HCT116 (cell line): ENCODE data around the gene THSD7B. TPM values are rescaled to one million over a fixed set of nuclear protein-coding genes. Genes with fewer than 3 reads are reported as not detected.

Experiments
- ATAC-seq: fragments of 200-7000 bp; cut with Tn5 transposase; 2 replicates; pipeline ENCODE4 v1.9.1; 2020; ENCODE audit warnings: mild to moderate bottlenecking, moderate library complexity
- BruUV-seq: library from RNA; stranded (reverse); fragments of 400-500 nt; replicated peaks from 2 replicates; lab custom pipeline; 2021; lab: Mats Ljungman, UMichigan
- CTCF ChIA-PET: fragments of 300-600 bp; sonication (Branson Sonifier 250); formaldehyde crosslinking; loops from one replicate; lab custom pipeline; 2021; ENCODE audit warnings: antibody characterized with exemption; lab: Charles Lee
- POLR2A ChIA-PET: fragments of 300-600, 350-600 bp; sonication (Branson Sonifier 250); formaldehyde crosslinking; loops from one replicate; lab custom pipeline; 2021; ENCODE audit warnings: antibody characterized with exemption; lab: Charles Lee
- RAD21 ChIA-PET, 2 experiments: fragments of 300-600 bp; sonication (Branson Sonifier 250); formaldehyde crosslinking; loops; one replicate each; lab custom pipeline; 2023; ENCODE audit warnings: low total read pairs in 2 of 2; ENCODE audit not compliant: uncharacterized antibody in 2 of 2, unreplicated experiment in 2 of 2, low non-redundant PET in 1 of 2; lab: Charles Lee
- DNase-seq: peaks from one replicate; pipeline ENCODE4 v3.0.0-alpha.2; 2010; ENCODE audit warnings: low read depth, low spot score
- H2AFZ ChIP-seq: fragments of 200-600 bp; shearing (Covaris generic), sonication (generic); 2 replicates; pipeline ENCODE4 v1.6.1; 2017; ENCODE audit warnings: low read depth, mixed run types, mixed read lengths, antibody characterized with exemption, low read length; ENCODE audit not compliant: poor library complexity, severe bottlenecking
- H3K27ac ChIP-seq: 2 replicates; pipeline ENCODE4 v1.5.1; 2012; ENCODE audit warnings: low read depth, low read length
- H3K27me3 ChIP-seq: fragments of 200-600 bp; sonication (generic); 2 replicates; pipeline ENCODE4 v1.6.1; 2016; ENCODE audit warnings: mixed run types, low read length, mixed read lengths; ENCODE audit not compliant: insufficient read depth
- H3K36me3 ChIP-seq, 2 experiments: fragments of 200-500 bp in 1 of 2; fragments of 200-600 bp in 1 of 2; sonication (Bioruptor generic) in 1 of 2; sonication (generic) in 1 of 2; 2 replicates each; pipeline versions ENCODE4 v1.5.1 to v1.6.1; 2014 to 2016; ENCODE audit warnings: low read length in 2 of 2, inconsistent platforms in 1 of 2, mixed read lengths in 1 of 2, mixed run types in 1 of 2; ENCODE audit not compliant: insufficient read depth in 2 of 2, control insufficient read depth in 1 of 2
- H3K4me1 ChIP-seq, 2 experiments: fragments of 200-600 bp in 1 of 2; sonication (generic) in 1 of 2; 2 replicates each; pipeline versions ENCODE4 v1.5.1 to v1.6.1; 2012 to 2017; ENCODE audit warnings: low read length in 2 of 2, inconsistent platforms in 1 of 2, mild to moderate bottlenecking in 1 of 2, mixed read lengths in 1 of 2, mixed run types in 1 of 2, moderate library complexity in 1 of 2; ENCODE audit not compliant: insufficient read depth in 2 of 2, control insufficient read depth in 1 of 2
- H3K4me2 ChIP-seq: fragments of 200-600 bp; sonication (generic); 2 replicates; pipeline ENCODE4 v1.6.1; 2017; ENCODE audit warnings: mixed run types, low read length, mixed read lengths
- H3K4me3 ChIP-seq, 2 experiments: fragments of 200-600 bp in 1 of 2; sonication (generic) in 1 of 2; replicated peaks in 1 of 2; 2 replicates each; pipeline ENCODE4 v1.5.1; 2011 to 2016; ENCODE audit warnings: low read length in 2 of 2, control low read depth in 1 of 2, low read depth in 1 of 2, mild to moderate bottlenecking in 1 of 2, mixed read lengths in 1 of 2, mixed run types in 1 of 2
- H3K79me2 ChIP-seq: fragments of 200-600 bp; sonication (generic); 2 replicates; pipeline ENCODE4 v1.6.1; 2017; ENCODE audit warnings: mild to moderate bottlenecking, mixed run types, low read length, moderate library complexity, mixed read lengths; ENCODE audit not compliant: insufficient read depth
- H3K9ac ChIP-seq: fragments of 200-600 bp; sonication (generic); 2 replicates; pipeline ENCODE4 v1.6.1; 2016; ENCODE audit warnings: low read length, mixed read lengths
- H3K9me2 ChIP-seq: fragments of 200-600 bp; sonication (generic), shearing (Covaris generic); 2 replicates; pipeline ENCODE4 v1.6.1; 2017; ENCODE audit warnings: mixed run types, mild to moderate bottlenecking, moderate library complexity; ENCODE audit not compliant: insufficient read depth
- H3K9me3 ChIP-seq, 2 experiments: fragments of 200-500 bp in 1 of 2; fragments of 200-600 bp in 1 of 2; sonication (Bioruptor generic) in 1 of 2; sonication (generic) in 1 of 2; 2 replicates each; pipeline ENCODE4 v1.6.1; 2014 to 2017; ENCODE audit warnings: low read length in 2 of 2, mixed read lengths in 2 of 2, inconsistent platforms in 1 of 2, low read depth in 1 of 2, mild to moderate bottlenecking in 1 of 2, mixed run types in 1 of 2, moderate library complexity in 1 of 2; ENCODE audit not compliant: control insufficient read depth in 1 of 2, insufficient read depth in 1 of 2
- H4K20me1 ChIP-seq: fragments of 200-600 bp; sonication (generic), shearing (Covaris generic); 2 replicates; pipeline ENCODE4 v1.6.1; 2017; ENCODE audit warnings: mixed run types, mild to moderate bottlenecking, moderate library complexity; ENCODE audit not compliant: insufficient read depth
- CBX3 ChIP-seq: IDR thresholded peaks from 2 replicates; pipeline ENCODE4 v1.6.1; 2012; ENCODE audit warnings: low read depth
- CEBPB ChIP-seq: IDR thresholded peaks from 2 replicates; pipeline ENCODE4 v1.6.1; 2012; ENCODE audit warnings: low read depth
- CTCF ChIP-seq, 3 experiments: fragments of 200-600 bp in 1 of 3; sonication (generic) in 1 of 3; IDR thresholded peaks in 2 of 3; conservative IDR thresholded peaks in 1 of 3; 2 replicates each; pipeline ENCODE4 v1.5.1; 2012 to 2017; ENCODE audit warnings: low read depth in 2 of 3, low read length in 2 of 3, antibody characterized with exemption in 1 of 3, borderline replicate concordance in 1 of 3, control low read depth in 1 of 3, mild to moderate bottlenecking in 1 of 3, mixed read lengths in 1 of 3, mixed run types in 1 of 3, moderate library complexity in 1 of 3; ENCODE audit not compliant: insufficient read depth in 1 of 3
- EGR1 ChIP-seq: IDR thresholded peaks from 2 replicates; pipeline ENCODE4 v1.6.1; 2012; ENCODE audit warnings: low read depth
- EZH2 ChIP-seq: fragments of 200-600 bp; sonication (generic); IDR thresholded peaks from 2 replicates; pipeline ENCODE4 v1.6.1; 2017; ENCODE audit warnings: antibody characterized with exemption, mixed run types
- EZH2phosphoT487 ChIP-seq: fragments of 200-600 bp; IDR thresholded peaks from 2 replicates; pipeline ENCODE4 v1.6.1; 2018; ENCODE audit warnings: antibody characterized with exemption, borderline replicate concordance
- JUND ChIP-seq: IDR thresholded peaks from 2 replicates; pipeline ENCODE4 v1.6.1; 2012
- MAX ChIP-seq: IDR thresholded peaks from 2 replicates; pipeline ENCODE4 v1.6.1; 2012
- POLR2A ChIP-seq: IDR thresholded peaks from 2 replicates; pipeline ENCODE4 v1.7.0; 2011; ENCODE audit warnings: borderline replicate concordance; ENCODE audit not compliant: insufficient read depth, insufficient read length; ENCODE audit errors: extremely low read depth
- RAD21 ChIP-seq: IDR thresholded peaks from 2 replicates; pipeline ENCODE4 v1.6.1; 2012; ENCODE audit warnings: low read depth, mild to moderate bottlenecking
- SIN3A ChIP-seq: IDR thresholded peaks from 2 replicates; pipeline ENCODE4 v1.6.1; 2012; ENCODE audit warnings: low read depth
- SP1 ChIP-seq: IDR thresholded peaks from 2 replicates; pipeline ENCODE4 v1.6.1; 2012; ENCODE audit warnings: low read depth
- SRF ChIP-seq: IDR thresholded peaks from 2 replicates; pipeline ENCODE4 v1.6.1; 2012; ENCODE audit warnings: low read depth
- TCF7L2 ChIP-seq: IDR thresholded peaks from 2 replicates; pipeline ENCODE4 v1.7.0; 2011; ENCODE audit warnings: borderline replicate concordance, inconsistent platforms; ENCODE audit not compliant: insufficient read depth, insufficient read length; ENCODE audit errors: extremely low read depth
- YY1 ChIP-seq: IDR thresholded peaks from 2 replicates; pipeline ENCODE4 v1.6.1; 2011; ENCODE audit warnings: low read length, low read depth, moderate library complexity, mild to moderate bottlenecking; ENCODE audit not compliant: insufficient replicate concordance; ENCODE audit errors: extremely low read depth
- ZBTB33 ChIP-seq: IDR thresholded peaks from 2 replicates; pipeline ENCODE4 v1.6.1; 2011; ENCODE audit warnings: mild to moderate bottlenecking, low read length, moderate library complexity; ENCODE audit not compliant: insufficient replicate concordance; ENCODE audit errors: extremely low read depth
- ZFX ChIP-seq: fragments of 450-650 bp; IDR thresholded peaks from 2 replicates; pipeline ENCODE4 v1.6.1; 2017
- ZNF274 ChIP-seq: fragments of 200-500 bp; sonication (Bioruptor generic); IDR thresholded peaks from 2 replicates; pipeline ENCODE4 v1.6.1; 2014; ENCODE audit warnings: mild to moderate bottlenecking, low read depth, low read length, inconsistent platforms
- intact Hi-C: fragments of 100-400 bp; cut with micrococcal nuclease; formaldehyde crosslinking; loops from 2 replicates; pipeline ENCODE4 v1.10.0; 2022
- total RNA-seq: library from RNA; stranded (reverse); gene quantifications from one replicate; pipeline ENCODE4 v1.2.1, GENCODE V29; 2021; ENCODE audit not compliant: unreplicated experiment

Gene THSD7B
- total RNA-seq, 1 experiment from 2014 or later: not detected

GRCh38 chr2:136985044-136985443 lies 219.7 kb downstream of the THSD7B start:
- no peaks in the 10 kb centered on the region for H4K20me1 ChIP-seq
- no peaks in the 10 kb centered on the region for H3K36me3 ChIP-seq
- H3K9me3 ChIP-seq: peaks cover 0 to 3% of the 10 kb centered on the region in 2 experiments; a peak in 2 of 4 replicates
- intact Hi-C loops: no loop called here
- H3K9ac ChIP-seq: no peak overlapping the region
- H3K4me2 ChIP-seq: no peak overlapping the region
- BruUV-seq: no TSS peak
- ATAC-seq: no peak
- ChIA-PET RAD21 (no interaction called here), POLR2A (no interaction called here), CTCF (no interaction called here)
- no peaks in the 10 kb centered on the region for H3K27me3 ChIP-seq
- H3K27ac ChIP-seq: no peak overlapping the region
- H3K4me3 ChIP-seq: no peak overlapping the region
- no peaks in the 10 kb centered on the region for H3K9me2 ChIP-seq
- no peak for DNase-seq
- no peaks in the 10 kb centered on the region for H3K79me2 ChIP-seq
- H2AFZ ChIP-seq: no peak overlapping the region
- no peaks in the 10 kb centered on the region for H3K4me1 ChIP-seq
- TF ChIP-seq CEBPB (no peak), JUND (no peak), EZH2phosphoT487 (no peak), EGR1 (no peak), ZFX (no peak), EZH2 (no peak), ZNF274 (no peak), CBX3 (no peak)

GRCh38 chr2:136986605-136987221 lies 221.4 kb downstream of the THSD7B start:
- Histone ChIP-seq H3K9me3 (peaks cover 0 to 3% of the 10 kb centered on the region in 2 experiments; a peak in 2 of 4 replicates), H3K27me3 (no peaks in the 10 kb centered on the region), H3K4me3 (no peak overlapping the region), H3K4me2 (no peak overlapping the region), H2AFZ (no peak overlapping the region), H3K9me2 (no peaks in the 10 kb centered on the region), H3K79me2 (no peaks in the 10 kb centered on the region), H4K20me1 (no peaks in the 10 kb centered on the region), H3K4me1 (no peaks in the 10 kb centered on the region), H3K36me3 (no peaks in the 10 kb centered on the region), H3K27ac (no peak overlapping the region), H3K9ac (no peak overlapping the region)
- DNase-seq (no peak), ATAC-seq (no peak)
- ChIA-PET CTCF (no interaction called here), RAD21 (no interaction called here), POLR2A (no interaction called here)
- intact Hi-C loops: no loop called here
- no TSS peak for BruUV-seq
- TF ChIP-seq SP1: no peak
- TF ChIP-seq ZFX: no peak
- no peak for TF ChIP-seq TCF7L2
- no peak for TF ChIP-seq ZBTB33
- TF ChIP-seq JUND: no peak
- TF ChIP-seq YY1: no peak
- TF ChIP-seq RAD21: no peak
- no peak for TF ChIP-seq EZH2
- TF ChIP-seq CTCF (IDR thresholded peaks at IDR 0.05 in 2 of 3, conservative IDR thresholded peaks at IDR 0.05 in 1 of 3; ENCODE audit: borderline replicate concordance in 1 of 3, insufficient read depth in 1 of 3, low read depth in 2 of 3, low read length in 2 of 3): no peak
- TF ChIP-seq MAX: no peak
- no peak for TF ChIP-seq EZH2phosphoT487
- TF ChIP-seq POLR2A: no peak
- TF ChIP-seq SRF: no peak
- TF ChIP-seq SIN3A: no peak
